HG03432 (cell line): Measurements from ENCODE around the gene C6orf132.

Source experiments
- ATAC-seq: cut with Tn5 transposase; IDR thresholded peaks from one replicate; pipeline ENCODE4 v1.9.1; 2021; ENCODE audit warnings: mild to moderate bottlenecking, moderate library complexity; ENCODE audit not compliant: unreplicated experiment

Gene C6orf132

GRCh38 chr6:42137194-42137753 is 5.1 kb downstream of the C6orf132 start:
- no peak for ATAC-seq

- peak; percentile 56 for ATAC-seq
These were observed 5.8 kb downstream of the C6orf132 start for GRCh38 chr6:42136508-42137193.

GRCh38 chr6:42135722-42136121 is 6.7 kb downstream of the C6orf132 start:
- ATAC-seq, result no peak

GRCh38 chr6:42135161-42135560 is 7.3 kb downstream of the C6orf132 start:
- no peak for ATAC-seq

GRCh38 chr6:42133926-42134325 is 8.5 kb downstream of the C6orf132 start:
- no peak for ATAC-seq

GRCh38 chr6:42131531-42131930 is 10.9 kb downstream of the C6orf132 start:
- no peak for ATAC-seq

- no peak for ATAC-seq
These were observed 13.1 kb downstream of the C6orf132 start for GRCh38 chr6:42129360-42129676.

GRCh38 chr6:42128460-42129359 is 13.7 kb downstream of the C6orf132 start:
- ATAC-seq, result no peak

- no peak for ATAC-seq
These were observed 16.8 kb downstream of the C6orf132 start for GRCh38 chr6:42125663-42126062.

GRCh38 chr6:42125231-42125630 is 17.2 kb downstream of the C6orf132 start:
- ATAC-seq, result no peak

- no peak for ATAC-seq
These were observed 18.1 kb downstream of the C6orf132 start for GRCh38 chr6:42124223-42124836.

- no peak for ATAC-seq
These were observed 18.9 kb downstream of the C6orf132 start for GRCh38 chr6:42123379-42124103.

GRCh38 chr6:42120895-42121865 is 21.2 kb downstream of the C6orf132 start:
- ATAC-seq, result no peak

- no peak for ATAC-seq
These were observed 24.0 kb downstream of the C6orf132 start for GRCh38 chr6:42118162-42119001.

- no peak for ATAC-seq
These were observed 24.6 kb downstream of the C6orf132 start for GRCh38 chr6:42117843-42118161.

- no peak for ATAC-seq
These were observed 28.3 kb downstream of the C6orf132 start for GRCh38 chr6:42113936-42114636.

- no peak for ATAC-seq
These were observed 30.1 kb downstream of the C6orf132 start for GRCh38 chr6:42112351-42112750.

GRCh38 chr6:42110683-42111082 is 31.7 kb downstream of the C6orf132 start:
- no peak for ATAC-seq
